GM12878 (cell line): ENCODE data around the gene COL21A1. TPM values are rescaled to one million over a fixed set of nuclear protein-coding genes. Genes with fewer than 3 reads are reported as not detected.

Experiments used
- ATAC-seq: fragments of 200-7000 bp; cut with Tn5 transposase; 3 replicates; pipeline ENCODE4 v1.9.1; 2020; ENCODE audit warnings: mild to moderate bottlenecking, moderate library complexity
- BruUV-seq: library from RNA; stranded (reverse); fragments of 400-500 nt; replicated peaks from 2 replicates; lab custom pipeline; 2021; lab: Mats Ljungman, UMichigan
- CTCF ChIA-PET: fragments of 300-600 bp; sonication (Branson Sonifier 250); formaldehyde crosslinking; extraction: SDS; loops from one replicate; lab custom pipeline; 2021; ENCODE audit warnings: inconsistent platforms; lab: Yijun Ruan, JAX
- POLR2A ChIA-PET: fragments of 350-600 bp; formaldehyde crosslinking; extraction: SDS; loops from one replicate; lab custom pipeline; 2021; ENCODE audit warnings: inconsistent platforms; lab: Charles Lee
- RAD21 ChIA-PET: fragments of 300-600 bp; sonication (Branson Sonifier 250); formaldehyde crosslinking; loops from one replicate; lab custom pipeline; 2023; ENCODE audit warnings: antibody characterized with exemption; ENCODE audit not compliant: unreplicated experiment; lab: Charles Lee
- SMC1A ChIA-PET: fragments of 300-600 bp; sonication (Branson Sonifier 250); formaldehyde crosslinking; loops from one replicate; lab custom pipeline; 2023; ENCODE audit not compliant: unreplicated experiment, uncharacterized antibody; lab: Charles Lee
- DNase-seq: peaks from one replicate; pipeline ENCODE4 v3.0.0-alpha.2; 2011; ENCODE audit warnings: low read depth, low spot score
- FAIRE-seq: peaks from 3 replicates; lab custom pipeline; 2011; peaks lifted over from hg19 to GRCh38; lab: Jason Lieb, UNC
- H2AFZ ChIP-seq: 2 replicates; pipeline ENCODE4 v1.6.0; 2011; ENCODE audit warnings: low read depth, low read length, control low read depth; ENCODE audit not compliant: control insufficient read depth
- H3K27ac ChIP-seq: 2 replicates; pipeline ENCODE4 v1.5.1; 2011; ENCODE audit warnings: control low read depth; ENCODE audit not compliant: control insufficient read depth, insufficient read depth
- H3K27me3 ChIP-seq, 2 experiments: replicated peaks in 1 of 2; 2 replicates each; pipeline versions ENCODE4 v1.6.0 to v1.6.1; 2011; ENCODE audit warnings: low read length in 1 of 2; ENCODE audit not compliant: control insufficient read depth in 2 of 2, insufficient read depth in 2 of 2
- H3K36me3 ChIP-seq, 2 experiments: 2 replicates each; pipeline ENCODE4 v1.5.1; 2011; ENCODE audit warnings: low read length in 1 of 2; ENCODE audit not compliant: control insufficient read depth in 2 of 2, insufficient read depth in 2 of 2
- H3K4me1 ChIP-seq: 2 replicates; pipeline ENCODE4 v1.6.1; 2011; ENCODE audit warnings: mild to moderate bottlenecking, low read length, moderate library complexity, mixed read lengths; ENCODE audit not compliant: control insufficient read depth, insufficient read depth
- H3K4me2 ChIP-seq: 2 replicates; pipeline ENCODE4 v1.6.0; 2011; ENCODE audit warnings: control low read depth; ENCODE audit not compliant: control insufficient read depth, insufficient read depth
- H3K4me3 ChIP-seq: fragments of 200-600 bp; sonication (generic); 2 replicates; pipeline ENCODE4 v1.5.1; 2016
- H3K79me2 ChIP-seq: 2 replicates; pipeline ENCODE4 v1.6.0; 2011; ENCODE audit warnings: low read length; ENCODE audit not compliant: control insufficient read depth, insufficient read depth
- H3K9ac ChIP-seq: 2 replicates; pipeline ENCODE4 v1.8.0; 2011; ENCODE audit warnings: low read length, control low read depth, mixed read lengths; ENCODE audit not compliant: control insufficient read depth, insufficient read depth
- H3K9me3 ChIP-seq: replicated peaks from 3 replicates; pipeline ENCODE4 v1.5.1; 2011; ENCODE audit warnings: mild to moderate bottlenecking, low read length; ENCODE audit not compliant: control insufficient read depth, insufficient read depth
- H4K20me1 ChIP-seq: 2 replicates; pipeline ENCODE4 v1.6.0; 2011; ENCODE audit not compliant: control insufficient read depth, insufficient read depth
- BMI1 ChIP-seq: fragments of 450-650 bp; IDR thresholded peaks from 2 replicates; pipeline ENCODE4 v1.6.1; 2016; ENCODE audit warnings: mild to moderate bottlenecking, moderate library complexity, borderline replicate concordance
- CREM ChIP-seq: IDR thresholded peaks from 2 replicates; pipeline ENCODE4 v1.6.1; 2014; ENCODE audit warnings: antibody characterized with exemption, low read depth
- FOS ChIP-seq: IDR thresholded peaks from 3 replicates; pipeline ENCODE4 v1.6.1; 2011; ENCODE audit warnings: borderline replicate concordance; ENCODE audit not compliant: insufficient read length; ENCODE audit errors: extremely low read depth
- IRF4 ChIP-seq: IDR thresholded peaks from 2 replicates; pipeline ENCODE4 v1.6.1; 2011; ENCODE audit warnings: low read depth, low read length
- KLF5 ChIP-seq: fragments of 450-650 bp; IDR thresholded peaks from 2 replicates; pipeline ENCODE4 v1.6.1; 2014; ENCODE audit warnings: mild to moderate bottlenecking; ENCODE audit not compliant: partially characterized antibody
- LARP7 ChIP-seq: fragments of 450-650 bp; IDR thresholded peaks from 2 replicates; pipeline ENCODE4 v1.6.1; 2017; ENCODE audit warnings: mild to moderate bottlenecking
- NBN ChIP-seq: fragments of 450-650 bp; IDR thresholded peaks from 2 replicates; pipeline ENCODE4 v1.6.1; 2016
- NKRF ChIP-seq: fragments of 450-650 bp; conservative IDR thresholded peaks from 2 replicates; pipeline ENCODE4 v1.6.1; 2017; ENCODE audit warnings: mild to moderate bottlenecking, moderate library complexity
- NR2C2 ChIP-seq: IDR thresholded peaks from 2 replicates; pipeline ENCODE4 v1.6.1; 2011; ENCODE audit warnings: borderline replicate concordance, low read depth; ENCODE audit not compliant: control insufficient read depth, insufficient read length
- PML ChIP-seq: IDR thresholded peaks from 2 replicates; pipeline ENCODE4 v1.6.1; 2012; ENCODE audit warnings: low read length, inconsistent platforms
- RBBP5 ChIP-seq: fragments of 200-600 bp; sonication (generic); conservative IDR thresholded peaks from 2 replicates; pipeline ENCODE4 v1.6.1; 2016
- SMAD5 ChIP-seq: IDR thresholded peaks from 2 replicates; pipeline ENCODE4 v1.6.1; 2016; ENCODE audit warnings: antibody characterized with exemption, low read depth
- ZNF592 ChIP-seq: fragments of 450-650 bp; IDR thresholded peaks from 2 replicates; pipeline ENCODE4 v1.6.1; 2017; ENCODE audit warnings: mild to moderate bottlenecking, moderate library complexity
- WGBS: methylation state at CpG from one replicate; pipeline ENCODE4 v1.1.6; 2016; ENCODE audit warnings: low lambda C conversion rate; ENCODE audit not compliant: insufficient replicate concordance, insufficient coverage; ENCODE audit errors: missing lambda C conversion rate; 5-methylcytosine and 5-hydroxymethylcytosine counted together
- in situ Hi-C: fragments of 300-500 bp; cut with MboI; formaldehyde crosslinking; loops from 9 replicates; pipeline ENCODE4 v1.14.3; 2018; ENCODE audit warnings: mixed read lengths
- intact Hi-C: fragments of 100-400 bp; cut with micrococcal nuclease; formaldehyde crosslinking; loops from one replicate; pipeline ENCODE4 v1.14.2; 2022; ENCODE audit not compliant: unreplicated experiment
- polyA plus RNA-seq, 11 experiments: library from polyadenylated mRNA; depleted of rRNA in 4 of 11; unstranded in 6 of 11; stranded (reverse) in 5 of 11; fragments of >200 nt; fragmentation: Nextera tagmentation in 4 of 11; fragmentation: Illumina TruSeq in 1 of 11; extraction: Ambion mirVana in 4 of 11; extraction: Trizol in 1 of 11; gene quantifications; 1 replicate in 1 of 11; 2 replicates in 10 of 11; pipeline versions ENCODE4 v1.2.1 to v1.2.3, GENCODE V29; 2011 to 2016; ENCODE audit warnings: inconsistent platforms in 2 of 11, missing spikeins in 2 of 11, low read depth in 1 of 11
- total RNA-seq, 4 experiments: library from RNA; depleted of rRNA in 3 of 4; stranded (reverse); fragments of >200 nt in 3 of 4; fragmentation: Illumina TruSeq in 1 of 4; extraction: Trizol in 1 of 4; gene quantifications; 2 replicates each; pipeline versions ENCODE4 v1.2.1 to v1.2.3, GENCODE V29; 2013 to 2021
- TF ChIP-seq, protein P1 (sequence below): fragments of 450-650 bp; IDR thresholded peaks from 2 replicates; pipeline ENCODE4 v1.6.1; 2017; ENCODE audit warnings: borderline replicate concordance
- TF ChIP-seq, protein P2 (sequence below): fragments of 450-650 bp; IDR thresholded peaks from 2 replicates; pipeline ENCODE4 v1.6.1; 2017; ENCODE audit warnings: low read depth, mild to moderate bottlenecking, moderate library complexity

The COL21A1 gene
- total and polyA plus RNA-seq, 10 of the 15 experiments (the other 5 are each of a cell fraction or from before 2014, with no cell fraction given), result 0.10 TPM; not detected in 9

- Histone ChIP-seq H3K4me2 (no peak overlapping the region), H3K4me3 (no peak overlapping the region), H3K9me3 (no peaks in the 10 kb centered on the region), H3K27ac (no peak overlapping the region), H3K9ac (no peak overlapping the region), H2AFZ (no peak overlapping the region), H3K79me2 (no peaks in the 10 kb centered on the region), H3K4me1 (no peaks in the 10 kb centered on the region), H4K20me1 (no peaks in the 10 kb centered on the region), H3K27me3 (no peaks in the 10 kb centered on the region), H3K36me3 (no peaks in the 10 kb centered on the region)
- ChIA-PET SMC1A (no interaction called here), POLR2A (no interaction called here), CTCF (interaction anchor here (0.7 kb wide), 1 partner anchor 39 kb away, joined by 3 read pairs; no protein-coding TSS in a partner anchor), RAD21 (no interaction called here)
- FAIRE-seq, result no peak
- no TSS peak for BruUV-seq
- in situ Hi-C loops (no loop called here), intact Hi-C loops (no loop called here)
- TF ChIP-seq KLF5 (no peak), ZNF592 (no peak), SMAD5 (no peak), BMI1 (no peak), IRF4 (no peak), NKRF (no peak), NBN (no peak), NR2C2 (no peak), FOS (no peak), PML (no peak), LARP7 (no peak), RBBP5 (no peak), CREM (no peak)
- TF ChIP-seq, protein P1, sequence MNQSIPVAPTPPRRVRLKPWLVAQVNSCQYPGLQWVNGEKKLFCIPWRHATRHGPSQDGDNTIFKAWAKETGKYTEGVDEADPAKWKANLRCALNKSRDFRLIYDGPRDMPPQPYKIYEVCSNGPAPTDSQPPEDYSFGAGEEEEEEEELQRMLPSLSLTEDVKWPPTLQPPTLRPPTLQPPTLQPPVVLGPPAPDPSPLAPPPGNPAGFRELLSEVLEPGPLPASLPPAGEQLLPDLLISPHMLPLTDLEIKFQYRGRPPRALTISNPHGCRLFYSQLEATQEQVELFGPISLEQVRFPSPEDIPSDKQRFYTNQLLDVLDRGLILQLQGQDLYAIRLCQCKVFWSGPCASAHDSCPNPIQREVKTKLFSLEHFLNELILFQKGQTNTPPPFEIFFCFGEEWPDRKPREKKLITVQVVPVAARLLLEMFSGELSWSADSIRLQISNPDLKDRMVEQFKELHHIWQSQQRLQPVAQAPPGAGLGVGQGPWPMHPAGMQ, result no peak
- TF ChIP-seq, protein P2, sequence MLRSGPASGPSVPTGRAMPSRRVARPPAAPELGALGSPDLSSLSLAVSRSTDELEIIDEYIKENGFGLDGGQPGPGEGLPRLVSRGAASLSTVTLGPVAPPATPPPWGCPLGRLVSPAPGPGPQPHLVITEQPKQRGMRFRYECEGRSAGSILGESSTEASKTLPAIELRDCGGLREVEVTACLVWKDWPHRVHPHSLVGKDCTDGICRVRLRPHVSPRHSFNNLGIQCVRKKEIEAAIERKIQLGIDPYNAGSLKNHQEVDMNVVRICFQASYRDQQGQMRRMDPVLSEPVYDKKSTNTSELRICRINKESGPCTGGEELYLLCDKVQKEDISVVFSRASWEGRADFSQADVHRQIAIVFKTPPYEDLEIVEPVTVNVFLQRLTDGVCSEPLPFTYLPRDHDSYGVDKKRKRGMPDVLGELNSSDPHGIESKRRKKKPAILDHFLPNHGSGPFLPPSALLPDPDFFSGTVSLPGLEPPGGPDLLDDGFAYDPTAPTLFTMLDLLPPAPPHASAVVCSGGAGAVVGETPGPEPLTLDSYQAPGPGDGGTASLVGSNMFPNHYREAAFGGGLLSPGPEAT, result no peak
- WGBS, result 3% methylated on average over 2 of the region's 2 CpGs
- DNase-seq, result no peak
- ATAC-seq, result no peak
These were observed 237.7 kb downstream of the COL21A1 start for GRCh38 chr6:56009636-56010035.
